Measurements from ENCODE around the gene IFIT1.
A peak's percentile ranks its signal among the peaks of the same experiment; 100 is the strongest.
"Not testable (repeated sequence)": the region's sequence is repeated elsewhere in the genome, so short reads cannot be mapped to it uniquely, and the experiment has no call there.

Gene IFIT1

GRCh38 chr10:89404104-89405047, 12.0 kb downstream of the IFIT1 start:
- no peak for DNase-seq

- DNase-seq, result not testable (repeated sequence)
Measured at GRCh38 chr10:89406178-89406577, 13.8 kb downstream of the IFIT1 start.

GRCh38 chr10:89407792-89408191, 15.4 kb downstream of the IFIT1 start:
- not testable (repeated sequence) for DNase-seq

DNA sequence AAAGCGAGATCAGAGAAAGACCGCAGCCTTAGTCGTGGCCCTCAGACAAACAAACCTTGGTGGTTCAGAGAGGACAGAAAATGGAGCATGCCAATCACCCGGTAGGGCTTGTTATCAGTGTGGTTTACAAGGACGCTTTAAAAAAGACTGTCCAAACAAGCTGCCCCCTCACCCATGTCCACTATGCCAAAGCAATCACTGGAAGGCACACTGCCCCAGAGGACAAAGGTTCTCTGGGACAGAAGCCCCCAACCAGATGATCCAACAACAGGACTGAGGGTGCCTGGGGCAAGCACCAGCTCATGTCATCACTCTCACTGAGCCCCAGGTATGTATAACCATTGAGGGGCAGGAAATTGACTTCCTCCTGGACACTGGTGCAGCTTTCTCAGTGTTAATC, 16.9 kb downstream of the IFIT1 start:
- not testable (repeated sequence) for DNase-seq

- DNase-seq, result not testable (repeated sequence)
Measured at GRCh38 chr10:89410551-89410950, 18.1 kb downstream of the IFIT1 start.

DNA sequence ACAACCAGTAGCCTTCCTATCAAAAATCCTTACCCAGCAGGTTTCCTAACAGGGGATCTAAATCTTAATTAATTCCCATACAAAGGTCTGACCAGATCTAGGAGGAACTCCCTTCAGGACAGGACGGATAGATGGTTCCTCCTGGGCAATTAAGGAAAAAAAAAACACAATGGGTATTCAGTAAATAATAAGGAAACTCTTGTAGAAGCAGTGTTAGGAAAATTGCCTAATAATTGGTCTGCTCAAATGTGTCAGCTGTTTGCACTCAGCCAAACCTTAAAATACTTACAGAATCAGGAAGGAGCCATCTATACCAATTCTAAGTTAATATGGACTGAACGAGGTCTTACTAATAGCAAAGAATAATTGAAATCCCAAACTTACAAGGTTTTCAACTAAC, 18.7 kb downstream of the IFIT1 start:
- not testable (repeated sequence) for DNase-seq

GRCh38 chr10:89412276-89412675, 19.9 kb downstream of the IFIT1 start:
- DNase-seq, result not testable (repeated sequence)

GRCh38 chr10:89413398-89413912, 21.0 kb downstream of the IFIT1 start:
- no peak for DNase-seq

- peak; percentile 11 for DNase-seq
Measured at GRCh38 chr10:89414146-89414878, 21.9 kb downstream of the IFIT1 start, which contains the start of gene IFIT5. Gene IFIT5, plus strand, starts transcription at chr10:89414568. Its CDS starts 231 bp downstream, at chr10:89414799.

DNA sequence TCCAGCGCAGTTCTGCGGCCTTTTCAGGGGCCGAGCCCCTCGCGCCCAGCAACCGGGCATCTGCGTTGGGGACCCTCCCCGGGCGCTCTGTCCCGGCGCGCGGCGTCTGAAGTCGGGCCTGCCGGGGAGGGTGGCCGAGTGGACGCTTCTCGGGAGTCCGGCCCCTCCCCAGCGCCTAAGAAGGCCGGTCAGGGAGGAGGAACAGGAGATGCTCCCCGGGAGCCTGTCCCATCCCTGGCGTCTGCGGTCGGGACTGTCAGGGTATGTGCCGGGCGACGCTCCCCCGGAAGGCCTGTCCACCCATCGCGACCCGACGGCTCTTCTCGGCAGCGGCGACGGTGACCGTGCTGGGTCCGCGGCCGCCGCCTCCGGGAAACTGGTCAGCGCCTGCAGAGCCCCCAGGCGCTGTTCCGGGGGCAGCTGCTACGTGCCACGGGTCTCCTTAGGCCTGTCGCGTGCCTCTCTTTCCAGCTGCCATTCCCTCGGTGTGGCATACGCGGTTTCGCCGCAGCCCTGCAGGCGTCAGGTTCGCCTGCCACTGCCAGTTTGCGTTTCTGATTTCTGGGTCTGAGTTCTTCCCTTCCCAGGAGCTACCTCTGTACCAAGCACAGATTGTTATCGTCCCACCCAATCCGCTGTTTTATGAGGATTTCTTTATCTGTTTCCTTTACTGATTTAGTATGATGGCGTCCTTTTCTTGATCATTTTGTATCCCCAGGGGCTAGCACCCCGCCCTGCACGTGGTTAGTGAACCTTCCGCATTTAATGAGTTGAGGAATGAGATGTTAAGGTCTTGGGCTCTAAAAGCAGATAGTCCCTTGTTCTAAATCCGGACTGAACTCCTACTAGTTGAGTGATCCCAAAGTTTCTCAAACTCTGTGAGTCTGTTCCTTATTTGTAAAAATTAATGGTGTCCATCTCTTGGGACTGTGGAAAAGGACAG, 22.7 kb downstream of the IFIT1 start:
- no peak for DNase-seq

DNA sequence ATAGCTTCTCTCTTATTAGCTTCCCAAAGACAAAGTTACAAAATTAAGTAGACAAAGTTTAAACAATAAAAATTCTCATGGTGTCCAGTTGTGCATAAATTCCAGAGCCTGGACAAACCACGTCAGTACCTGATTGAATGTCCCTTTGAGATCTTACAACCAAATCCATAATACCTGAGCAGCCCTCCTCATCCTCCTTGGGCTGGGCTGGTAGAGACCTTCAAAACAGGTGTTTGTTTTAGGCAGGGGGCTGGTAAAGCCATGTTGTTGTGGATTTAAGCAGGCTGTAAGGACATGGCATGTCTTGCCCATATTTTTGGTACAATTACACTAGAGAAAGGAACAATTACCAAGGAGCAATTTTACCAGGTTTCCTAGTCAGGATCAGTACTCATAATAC, 24.0 kb downstream of the IFIT1 start:
- DNase-seq, result no peak

DNA sequence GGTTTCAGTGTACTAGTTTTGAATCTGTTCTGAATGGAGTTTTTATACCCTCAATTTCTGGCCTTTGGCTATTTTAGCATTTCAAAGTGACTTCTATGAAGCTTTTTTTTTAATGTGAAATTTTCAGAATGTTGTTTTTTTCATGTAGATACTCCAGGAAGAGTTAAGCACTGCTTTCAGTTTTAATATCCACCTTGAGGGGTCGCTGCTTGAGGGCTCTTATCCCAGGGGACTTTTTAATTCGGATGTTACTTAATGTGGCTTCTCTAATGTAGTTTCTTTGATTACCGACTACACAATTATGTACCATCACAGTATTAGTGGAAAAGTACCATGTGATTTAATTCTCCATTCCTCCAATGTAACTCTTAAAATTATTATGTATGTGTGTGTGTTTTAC, 27.1 kb downstream of the IFIT1 start:
- DNase-seq, result no peak

DNA sequence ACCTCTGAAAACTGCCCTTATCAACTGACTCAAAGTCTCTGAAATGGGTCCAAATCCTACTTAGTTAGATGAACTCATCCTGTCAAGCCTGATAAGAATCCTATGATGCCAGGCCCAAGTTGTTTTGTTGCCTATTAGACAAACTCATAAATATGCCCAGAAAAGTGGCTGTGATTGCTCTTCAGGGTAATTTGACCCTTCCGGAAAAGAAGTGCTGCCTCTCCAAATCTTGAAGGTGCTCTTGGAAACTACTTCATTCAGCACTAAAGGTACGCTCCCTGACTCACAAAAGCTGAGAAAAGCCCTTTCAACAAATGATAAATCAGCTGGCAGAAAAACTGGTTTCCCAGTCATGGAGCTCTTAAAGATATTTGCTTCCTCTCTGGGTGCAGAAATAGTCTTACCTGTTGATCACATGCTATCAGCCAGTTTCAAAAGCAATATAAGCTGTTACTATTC, 28.6 kb downstream of the IFIT1 start:
- DNase-seq, result no peak

DNA sequence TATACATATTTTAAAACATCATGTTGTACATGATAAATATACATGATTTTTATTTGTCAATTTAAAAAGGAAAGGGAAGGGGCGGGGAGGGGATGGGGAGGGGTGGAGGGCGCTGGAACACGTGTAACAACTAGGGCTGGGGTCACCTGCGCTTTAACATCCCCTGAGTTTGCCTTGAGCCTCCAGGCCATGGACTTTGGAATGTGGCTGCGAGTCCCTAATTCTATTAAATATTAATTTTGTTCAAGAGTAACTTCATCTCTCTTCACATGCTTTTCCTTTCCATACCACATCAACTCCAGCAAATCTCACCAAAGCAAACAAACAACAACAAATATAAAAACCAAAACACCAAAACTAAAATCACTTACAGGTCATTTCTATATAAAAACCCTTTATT, 32.6 kb downstream of the IFIT1 start:
- no peak for DNase-seq

DNA sequence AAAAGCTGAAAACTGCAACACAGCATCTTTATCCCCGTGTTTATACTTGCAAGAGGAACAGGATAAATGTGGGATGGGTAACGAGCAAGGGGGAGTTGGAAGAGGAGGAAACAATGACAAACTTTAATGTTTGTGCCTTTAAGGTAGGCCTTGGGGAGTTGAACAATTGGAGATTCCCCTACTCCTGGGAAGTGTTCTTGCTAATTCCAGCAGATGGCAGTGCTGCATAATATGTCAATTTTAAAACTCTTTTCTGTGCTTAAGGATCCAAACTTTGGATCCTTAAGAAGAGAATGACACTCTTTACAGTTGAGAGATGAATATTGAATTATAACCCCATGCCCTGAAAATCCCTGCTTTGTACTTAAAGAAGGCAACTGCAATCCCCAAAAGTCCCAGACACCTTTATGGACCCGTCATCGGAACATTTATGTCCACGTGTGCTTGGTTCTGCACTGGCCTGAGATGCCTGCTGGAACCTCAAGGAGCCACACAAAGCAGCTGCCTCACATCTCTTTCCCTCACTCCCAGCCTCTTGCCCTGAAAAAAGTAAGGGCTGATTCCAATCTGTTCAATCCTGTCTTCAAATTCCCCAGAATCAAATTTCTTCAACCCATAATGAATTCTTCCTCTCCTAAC, 33.9 kb downstream of the IFIT1 start:
- peak; percentile 8 for DNase-seq

DNA sequence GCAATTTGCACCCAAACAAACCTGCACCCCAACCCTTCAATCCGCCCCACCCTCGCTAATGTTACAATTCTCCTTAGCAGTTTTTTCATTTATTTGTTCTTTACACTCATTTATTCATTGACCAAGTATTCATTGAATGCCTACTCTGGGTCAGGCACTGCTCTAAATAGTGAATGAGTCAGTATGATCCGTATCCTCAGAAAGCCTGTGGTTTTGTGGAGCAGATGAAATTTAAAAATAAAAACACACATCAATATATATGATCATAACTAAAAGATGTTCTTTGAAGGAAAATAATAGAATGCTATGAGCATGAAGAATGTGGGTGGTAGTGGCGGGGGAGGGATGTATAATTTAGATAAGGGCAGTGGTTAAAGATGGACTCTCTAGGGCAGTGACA, 35.2 kb downstream of the IFIT1 start:
- DNase-seq, result no peak

DNA sequence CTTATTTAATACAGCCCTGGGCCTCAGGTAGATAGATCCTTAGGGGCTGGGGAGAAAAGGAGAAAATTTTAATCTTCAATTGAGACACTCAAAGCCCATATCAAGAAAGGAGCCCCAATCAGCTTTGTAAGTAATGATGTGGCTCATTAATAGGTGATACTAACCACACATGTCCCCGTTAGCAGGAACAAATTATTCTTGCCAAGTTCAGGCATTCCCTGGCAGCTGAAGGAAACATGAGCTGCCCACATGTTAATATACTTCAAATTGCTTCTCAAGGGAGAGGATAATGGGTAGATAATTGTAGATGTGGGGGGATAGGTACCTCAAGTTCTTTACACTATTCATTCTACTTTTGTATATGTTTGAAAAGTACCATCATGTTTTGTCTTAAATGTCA, 36.5 kb downstream of the IFIT1 start:
- peak; percentile 3 for DNase-seq

DNA sequence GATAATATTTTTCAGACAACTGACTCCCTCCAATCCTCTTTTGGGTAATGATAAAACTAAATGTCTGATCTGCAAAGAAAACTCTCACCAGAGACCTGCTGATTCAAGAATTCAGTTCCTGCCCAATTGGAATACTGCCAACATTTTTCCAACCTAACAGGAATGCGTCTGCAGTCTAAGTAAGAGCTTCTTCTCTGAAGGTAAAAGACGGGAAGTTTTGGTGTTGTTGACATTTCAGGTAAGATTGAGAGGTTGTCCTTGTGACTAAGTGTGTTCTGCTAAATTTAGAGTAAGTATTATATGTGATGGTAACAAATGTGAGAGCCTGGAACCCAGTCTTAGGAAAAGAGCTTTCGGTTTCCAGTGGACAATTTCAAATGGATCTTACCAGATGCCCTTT, 39.6 kb downstream of the IFIT1 start:
- DNase-seq, result no peak

- DNase-seq, result peak; percentile 17
Measured at GRCh38 chr10:89438525-89438924, 46.1 kb downstream of the IFIT1 start.

GRCh38 chr10:89440226-89441009, 48.0 kb downstream of the IFIT1 start:
- DNase-seq, result no peak

DNA sequence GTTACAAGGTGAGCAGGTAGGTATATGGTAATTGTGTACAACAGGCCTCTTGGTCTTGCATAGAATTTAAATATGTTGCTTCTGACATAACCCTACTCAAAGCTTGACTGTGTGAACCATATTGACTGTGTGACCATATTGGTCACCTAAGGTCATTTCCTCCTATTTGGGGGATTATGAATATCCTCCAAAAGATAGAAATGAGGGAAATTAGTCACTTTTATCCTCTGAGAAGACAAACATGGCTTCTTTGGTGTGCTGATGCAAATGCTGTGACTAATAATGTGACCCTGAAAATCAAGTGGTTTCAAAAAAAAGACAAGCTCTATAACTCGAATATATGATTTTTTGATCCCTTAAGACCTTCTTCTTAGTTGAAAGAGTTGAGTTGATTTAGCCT, 49.9 kb downstream of the IFIT1 start:
- DNase-seq, result no peak
